HG03575 (cell line): ENCODE results near the gene GDF3.
"Not testable (repeated sequence)": the region's sequence is repeated elsewhere in the genome, so short reads cannot be mapped to it uniquely, and the experiment has no call there.

ENCODE experiments used
- ATAC-seq: cut with Tn5 transposase; IDR thresholded peaks from one replicate; pipeline ENCODE4 v1.9.1; 2021; ENCODE audit not compliant: unreplicated experiment, insufficient number of reproducible peaks, low FRiP score; ENCODE audit errors: extremely low read depth

Gene GDF3

DNA sequence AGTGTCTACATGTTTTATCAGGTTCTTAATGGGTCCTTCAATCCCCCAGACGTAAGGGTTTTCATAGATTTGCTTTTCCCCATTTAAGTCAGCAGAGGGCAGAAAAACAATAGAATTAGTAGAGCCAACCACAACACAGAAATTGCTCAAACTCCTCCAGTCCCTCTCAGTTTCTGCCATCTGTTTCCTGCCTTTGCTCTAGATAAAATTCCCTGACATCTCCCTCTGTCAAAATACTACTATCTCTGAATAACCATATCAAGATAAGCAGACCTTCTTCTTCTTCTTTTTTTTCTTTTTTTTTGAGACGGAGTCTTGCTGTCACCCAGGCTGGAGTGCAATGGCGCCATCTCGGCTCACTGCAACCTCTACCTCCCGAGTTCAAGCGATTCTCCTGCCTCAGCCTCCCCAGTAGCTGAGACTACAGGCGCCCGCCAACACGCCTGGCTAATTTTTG, 18.1 kb downstream of the GDF3 start:
- ATAC-seq = not testable (repeated sequence)

DNA sequence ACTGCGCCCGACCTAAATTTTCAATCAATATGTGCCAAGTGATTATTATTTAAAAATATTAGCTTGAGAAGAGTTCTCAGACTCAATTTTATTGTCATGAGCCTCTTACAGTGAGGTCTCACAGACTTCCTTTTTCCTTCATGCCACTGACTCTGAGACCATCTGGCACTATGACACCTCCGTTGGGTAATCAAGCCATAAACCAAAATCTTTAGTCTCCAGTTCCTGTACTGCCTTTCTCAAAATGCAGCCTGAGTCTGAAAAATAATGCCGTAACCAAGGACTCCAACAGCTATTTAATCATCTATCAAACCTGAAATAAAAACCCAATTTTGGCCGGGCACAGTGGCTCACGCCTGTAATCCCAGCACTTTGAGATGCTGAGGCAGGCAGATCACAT, 20.1 kb downstream of the GDF3 start:
- ATAC-seq = not testable (repeated sequence)

DNA sequence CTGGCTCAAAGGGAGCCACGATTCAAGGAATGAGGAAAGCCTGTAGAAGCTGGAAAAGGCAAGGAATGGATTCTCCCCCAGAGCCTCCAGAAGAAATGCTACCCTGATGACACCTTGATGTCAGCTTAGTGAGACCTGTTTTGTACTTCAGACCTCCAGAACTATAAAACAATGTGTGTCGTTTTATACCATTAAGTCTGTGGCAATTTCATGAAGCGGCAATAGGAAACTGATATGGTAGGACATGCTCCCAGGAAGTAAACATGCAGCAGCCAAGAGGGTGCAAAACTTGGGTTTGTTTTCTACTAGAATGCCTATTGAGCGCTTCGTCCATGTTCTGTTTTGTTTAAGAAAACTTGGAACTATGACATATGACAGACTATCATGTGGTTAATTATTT, 27.4 kb downstream of the GDF3 start:
- ATAC-seq = no peak

DNA sequence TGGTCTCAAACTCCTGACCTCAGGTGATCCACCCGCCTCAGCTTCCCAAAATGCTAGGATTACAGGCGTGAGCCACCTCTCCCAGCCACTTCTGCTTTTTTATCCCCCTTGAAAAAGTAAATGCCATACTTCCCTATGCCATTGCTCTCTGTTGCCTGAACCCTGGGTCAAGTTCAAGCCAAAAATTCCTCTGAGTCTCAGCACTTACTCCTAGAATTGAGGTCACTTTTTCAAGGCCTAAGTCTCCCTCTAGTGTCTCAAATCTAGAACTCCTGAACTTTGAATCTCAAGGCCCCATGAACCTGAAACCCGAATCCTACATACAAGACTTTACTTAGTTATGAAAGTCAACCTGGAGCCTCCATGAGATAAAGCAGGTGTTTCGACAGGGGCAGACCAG, 28.4 kb downstream of the GDF3 start:
- no peak for ATAC-seq

DNA sequence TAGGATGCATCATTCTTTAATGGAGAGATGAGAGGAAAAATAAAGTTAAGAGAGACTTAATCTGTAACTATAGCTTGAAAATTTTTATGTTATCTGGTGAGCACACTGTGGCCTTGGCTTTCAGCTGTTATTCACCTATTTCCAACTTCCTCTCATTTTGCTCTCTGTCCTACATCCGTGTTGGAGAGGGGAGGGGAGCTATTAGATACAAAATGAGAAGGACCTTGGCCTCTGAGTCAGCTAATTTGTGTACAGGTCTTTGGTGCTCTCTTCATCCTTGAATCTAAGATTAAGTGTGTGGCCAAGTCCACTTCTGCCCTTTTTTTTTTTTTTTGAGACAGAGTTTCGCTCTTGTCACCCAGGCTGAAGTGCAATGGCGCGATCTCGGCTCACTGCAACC, 29.0 kb downstream of the GDF3 start:
- no peak for ATAC-seq

DNA sequence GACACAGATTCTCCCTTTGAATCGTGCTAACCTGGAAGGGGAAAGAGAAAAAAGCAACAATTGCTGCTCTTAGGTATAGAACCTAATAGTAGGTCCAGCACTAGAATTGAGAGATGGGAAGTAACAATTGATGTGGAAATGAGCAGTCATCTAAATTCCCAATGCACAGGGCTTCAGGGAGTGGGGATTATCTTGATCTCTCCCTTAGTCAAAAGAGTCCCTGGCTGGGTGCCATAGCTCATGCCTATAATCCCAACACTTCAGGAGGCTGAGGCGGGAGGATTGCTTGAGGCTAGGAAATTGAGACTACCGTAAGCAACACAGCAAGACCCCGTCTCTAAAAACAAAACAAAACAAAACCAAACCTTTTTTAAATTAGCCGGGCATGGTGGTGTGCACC, 33.8 kb downstream of the GDF3 start:
- no peak for ATAC-seq

DNA sequence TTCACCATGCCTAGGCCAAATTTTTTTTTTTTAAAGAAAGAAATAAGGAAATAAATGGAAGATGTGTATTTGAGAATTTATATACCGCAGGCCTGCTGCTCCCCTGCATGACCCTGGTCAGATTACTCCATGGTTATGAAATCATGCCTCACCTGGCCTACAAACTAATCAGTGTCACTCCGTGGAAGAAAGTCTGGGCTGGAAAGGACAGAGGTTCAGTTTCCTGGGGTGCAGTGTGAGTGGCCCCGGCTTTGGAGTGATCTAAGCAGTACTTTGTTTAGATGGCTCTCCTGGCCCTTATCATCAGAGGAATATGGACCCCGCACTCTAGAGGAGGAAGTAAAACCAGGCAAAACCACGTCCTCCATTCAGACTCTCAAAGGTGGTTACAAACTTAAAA, 39.5 kb downstream of the GDF3 start:
- no peak for ATAC-seq

DNA sequence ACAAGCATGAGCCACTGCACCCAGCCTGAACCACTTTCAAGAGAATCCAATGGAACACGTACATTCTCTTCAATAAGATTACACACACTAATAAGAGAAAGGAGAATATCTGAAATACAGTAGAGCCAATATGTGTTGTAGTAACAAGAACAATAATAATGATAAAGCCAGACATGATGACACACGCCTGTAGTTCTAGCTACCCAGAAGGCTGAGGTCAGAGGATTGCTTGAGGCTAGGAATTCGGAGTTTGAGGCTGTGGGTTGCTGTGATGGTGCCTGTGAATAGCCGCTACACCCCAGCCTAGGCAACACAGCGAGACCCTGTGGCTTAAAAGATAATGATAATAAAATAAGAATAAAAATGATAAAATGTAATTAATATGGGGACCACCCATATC, 45.5 kb downstream of the GDF3 start:
- ATAC-seq = no peak

DNA sequence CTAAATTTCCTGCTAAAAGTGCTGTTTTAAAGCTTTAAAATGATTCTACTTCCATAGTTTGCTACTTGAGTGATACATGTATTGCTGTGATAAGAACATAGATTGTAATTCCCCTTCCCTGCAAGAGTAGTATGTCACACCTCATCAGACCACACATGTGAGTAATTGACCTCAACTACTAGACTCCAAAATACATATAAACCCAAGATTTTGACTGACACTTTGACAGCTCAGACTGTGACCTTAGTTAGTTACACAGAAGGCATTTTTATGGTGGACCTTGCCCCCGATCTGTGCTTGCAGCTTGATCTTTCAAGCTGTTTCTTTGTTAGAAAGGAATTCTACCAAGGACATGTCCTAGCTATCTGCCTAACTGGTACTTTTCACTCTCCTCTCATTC, 48.5 kb downstream of the GDF3 start:
- ATAC-seq = no peak

DNA sequence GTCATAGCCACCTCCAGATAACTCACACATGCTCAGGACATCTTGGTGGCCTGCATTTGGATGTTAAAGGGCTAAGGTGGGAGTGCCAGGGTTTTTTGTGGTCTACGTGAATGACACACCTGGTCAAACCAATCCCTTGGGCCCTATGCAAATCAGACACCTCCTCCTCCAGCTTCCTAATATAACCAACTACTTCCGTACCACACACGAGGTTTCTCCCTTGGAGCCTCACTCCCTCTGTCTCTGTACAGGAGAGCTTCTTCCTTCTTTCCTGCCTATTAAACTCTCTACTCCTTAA, 49.4 kb downstream of the GDF3 start:
- no peak for ATAC-seq

DNA sequence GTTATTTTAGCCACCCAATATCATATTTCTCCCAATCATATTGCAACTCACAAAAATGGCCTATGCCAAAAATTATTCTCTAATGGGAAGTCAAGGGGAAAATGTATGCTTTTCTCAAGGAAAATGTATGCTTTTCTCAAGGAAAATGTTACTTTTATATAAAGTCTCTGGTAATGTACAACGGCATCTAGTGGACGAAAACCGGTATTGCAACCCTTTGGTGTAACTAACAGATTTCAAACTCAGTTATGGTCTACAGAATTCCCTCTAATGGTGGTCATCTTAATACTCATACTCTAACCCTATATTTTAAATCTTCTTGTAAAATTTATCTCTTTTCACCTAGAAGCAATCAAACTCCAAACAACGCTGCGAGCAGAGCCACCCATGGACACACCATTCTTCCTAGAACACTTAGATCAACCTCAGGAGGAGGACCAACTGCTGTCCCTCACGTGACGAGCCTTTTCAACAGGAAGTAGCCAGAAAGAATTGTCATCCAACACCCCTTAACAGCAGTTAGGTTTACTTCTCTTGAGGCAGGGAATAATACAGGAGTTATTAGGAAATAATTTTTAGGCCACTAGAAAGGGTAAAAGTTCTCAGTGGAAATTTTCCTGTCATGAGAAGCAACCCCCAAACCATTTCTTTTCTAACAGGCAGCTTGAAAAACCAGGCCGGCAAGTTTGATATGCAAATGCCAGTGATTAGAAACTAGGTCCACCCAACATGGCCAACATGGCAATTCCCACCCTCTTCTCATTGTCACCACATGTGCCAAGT, 50.0 kb downstream of the GDF3 start:
- ATAC-seq = no peak

DNA sequence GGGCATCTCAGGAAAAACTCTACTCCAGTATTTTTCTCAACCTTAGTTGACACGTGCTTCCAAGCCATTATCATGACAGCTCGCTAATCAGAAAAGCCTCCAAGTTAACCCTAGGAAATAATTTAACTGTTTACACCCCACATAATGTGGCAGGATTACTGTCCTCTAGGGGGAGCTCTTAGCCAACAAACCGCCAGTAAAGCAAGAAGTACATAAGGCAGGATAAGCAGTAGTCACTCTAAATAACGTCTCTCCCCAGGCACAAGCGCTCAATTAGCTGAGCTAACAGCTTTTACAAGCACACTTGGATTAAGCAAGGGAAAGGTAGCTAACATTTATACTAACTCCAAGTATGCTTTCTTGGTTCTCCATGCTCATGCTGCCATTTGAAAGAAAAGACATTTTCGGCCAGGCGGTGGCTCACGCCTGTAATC, 52.7 kb downstream of the GDF3 start:
- no peak for ATAC-seq

DNA sequence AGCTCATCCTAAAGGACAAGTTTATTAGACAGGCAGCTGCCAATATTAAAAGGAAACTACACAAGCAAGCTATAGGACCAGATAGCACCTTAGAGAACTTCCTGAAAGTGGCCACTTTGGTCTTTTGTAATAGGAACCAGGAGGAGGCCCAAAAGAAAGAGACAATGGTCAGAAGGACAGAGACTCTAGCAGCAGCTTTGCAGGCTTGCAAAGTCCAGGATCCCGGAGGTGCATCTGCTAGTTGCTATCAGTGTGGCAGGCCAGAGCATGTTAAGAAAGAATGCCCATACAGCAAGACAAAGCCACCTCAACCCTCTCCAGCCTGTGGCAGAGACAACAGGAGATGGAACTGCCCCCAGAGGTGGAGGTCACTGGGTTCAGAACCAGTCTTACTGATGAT, 53.3 kb downstream of the GDF3 start:
- no peak for ATAC-seq

DNA sequence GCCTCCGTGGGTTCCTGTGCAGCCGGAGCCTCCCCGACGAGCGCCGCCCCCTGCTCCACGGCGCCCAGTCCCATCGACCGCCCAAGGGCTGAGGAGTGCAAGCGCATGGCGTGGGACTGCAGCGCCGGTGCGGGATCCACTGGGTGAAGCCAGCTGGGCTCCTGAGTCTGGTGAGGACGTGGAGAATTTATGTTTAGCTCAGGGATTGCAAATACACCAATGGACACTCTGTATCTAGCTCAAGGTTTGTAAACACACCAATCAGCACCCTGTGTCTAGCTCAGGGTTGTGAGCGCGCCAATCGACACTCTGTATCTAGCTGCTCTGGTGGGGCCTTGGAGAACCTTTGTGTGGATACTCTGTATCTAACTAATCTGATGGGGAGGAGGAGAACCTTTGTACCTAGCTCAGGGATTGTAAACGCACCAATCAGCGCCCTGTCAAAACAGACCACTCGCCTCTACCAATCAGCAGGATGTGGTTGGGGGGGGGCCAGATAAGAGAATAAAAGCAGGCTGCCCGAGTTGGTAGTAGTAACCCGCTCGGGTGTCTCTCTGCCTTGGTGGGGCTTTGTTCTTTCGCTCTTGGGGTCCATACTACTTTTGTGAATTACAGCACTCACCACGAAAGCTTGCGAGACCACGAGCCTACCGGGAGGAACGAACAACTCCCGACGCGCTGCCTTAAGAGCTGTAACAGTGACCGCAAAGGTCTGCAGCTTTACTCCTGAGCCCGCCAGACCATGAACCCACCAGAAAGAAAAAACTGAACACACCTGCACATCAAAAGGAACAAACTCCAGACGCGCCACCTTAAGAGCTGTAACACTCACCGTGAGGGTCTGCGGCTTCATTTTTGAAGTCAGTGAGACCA, 55.2 kb downstream of the GDF3 start:
- ATAC-seq = not testable (repeated sequence)
